Measurements from ENCODE around the gene DPP6. TPM values are rescaled to one million over a fixed set of nuclear protein-coding genes. Genes with fewer than 3 reads are reported as not detected.

Gene DPP6
- total RNA-seq, 1 donor from 2014 or later: 0.48 TPM

DNA sequence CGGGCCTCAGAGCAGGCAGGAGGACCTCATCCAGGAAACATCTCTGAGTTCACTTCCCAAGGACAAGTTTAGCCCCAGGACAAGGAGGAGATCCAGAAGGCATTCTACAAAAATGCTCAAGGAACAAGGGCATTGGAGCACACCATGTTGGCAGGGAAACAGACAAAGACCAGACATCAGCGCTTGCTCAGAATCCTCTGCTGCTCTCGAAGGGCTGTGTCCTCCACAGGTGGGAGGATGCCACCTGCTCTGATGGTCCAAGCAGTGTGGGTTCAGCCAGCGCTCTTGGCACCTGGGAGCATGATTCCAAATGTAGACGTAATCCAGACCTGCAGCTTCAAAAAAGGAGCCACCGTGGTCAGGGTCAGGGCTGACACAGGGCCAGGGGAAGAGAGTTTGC lies 160.7 kb downstream of the DPP6 start:
- no peak overlapping the region for H3K27ac Mint-ChIP-seq (ENCODE audit: unreplicated experiment)
- no peak overlapping the region for H3K4me3 Mint-ChIP-seq (ENCODE audit: unreplicated experiment)
- no peak overlapping the region for H3K4me2 ChIP-seq (ENCODE audit: low read length)
- H3K36me3 Mint-ChIP-seq (ENCODE audit: low read depth, unreplicated experiment): no peaks in the 10 kb centered on the region
- H3K9me3 Mint-ChIP-seq (ENCODE audit: unreplicated experiment): peaks cover 12% of the 10 kb centered on the region
- H2AFZ ChIP-seq (ENCODE audit: low read depth, low read length): no peak overlapping the region
- H3K9me3 ChIP-seq (ENCODE audit: insufficient read depth, low read depth, low read length): peaks cover 2% of the 10 kb centered on the region
- no peaks in the 10 kb centered on the region for H3K27me3 ChIP-seq (ENCODE audit: insufficient read depth, low read length)
- H4K20me1 ChIP-seq (ENCODE audit: insufficient read depth, low read length): no peaks in the 10 kb centered on the region
- no peaks in the 10 kb centered on the region for H3K4me1 Mint-ChIP-seq (ENCODE audit: low read depth, unreplicated experiment)
- H3K4me1 ChIP-seq (ENCODE audit: insufficient read depth, low read length): no peaks in the 10 kb centered on the region
- peaks cover 11% of the 10 kb centered on the region for H3K27me3 Mint-ChIP-seq (ENCODE audit: low read depth, unreplicated experiment)
- H3K4me3 ChIP-seq (ENCODE audit: insufficient read depth, low read depth, low read length): no peak overlapping the region
- no peaks in the 10 kb centered on the region for H3K79me2 ChIP-seq (ENCODE audit: insufficient read depth, low read length)
- TF ChIP-seq, protein P1, sequence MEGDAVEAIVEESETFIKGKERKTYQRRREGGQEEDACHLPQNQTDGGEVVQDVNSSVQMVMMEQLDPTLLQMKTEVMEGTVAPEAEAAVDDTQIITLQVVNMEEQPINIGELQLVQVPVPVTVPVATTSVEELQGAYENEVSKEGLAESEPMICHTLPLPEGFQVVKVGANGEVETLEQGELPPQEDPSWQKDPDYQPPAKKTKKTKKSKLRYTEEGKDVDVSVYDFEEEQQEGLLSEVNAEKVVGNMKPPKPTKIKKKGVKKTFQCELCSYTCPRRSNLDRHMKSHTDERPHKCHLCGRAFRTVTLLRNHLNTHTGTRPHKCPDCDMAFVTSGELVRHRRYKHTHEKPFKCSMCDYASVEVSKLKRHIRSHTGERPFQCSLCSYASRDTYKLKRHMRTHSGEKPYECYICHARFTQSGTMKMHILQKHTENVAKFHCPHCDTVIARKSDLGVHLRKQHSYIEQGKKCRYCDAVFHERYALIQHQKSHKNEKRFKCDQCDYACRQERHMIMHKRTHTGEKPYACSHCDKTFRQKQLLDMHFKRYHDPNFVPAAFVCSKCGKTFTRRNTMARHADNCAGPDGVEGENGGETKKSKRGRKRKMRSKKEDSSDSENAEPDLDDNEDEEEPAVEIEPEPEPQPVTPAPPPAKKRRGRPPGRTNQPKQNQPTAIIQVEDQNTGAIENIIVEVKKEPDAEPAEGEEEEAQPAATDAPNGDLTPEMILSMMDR (IDR thresholded peaks at IDR 0.05; ENCODE audit: insufficient read depth, low read depth, low read length): no peak
- no peak for TF ChIP-seq EZH2 (IDR thresholded peaks at IDR 0.05; ENCODE audit: insufficient read depth, low read length)
- H3K9ac ChIP-seq (ENCODE audit: low read length): no peak overlapping the region
- FAIRE-seq: no peak
- no peak overlapping the region for H3K27ac ChIP-seq (ENCODE audit: low read depth, low read length)
- DNase-seq (ENCODE audit: low read depth): no peak
- H3K36me3 ChIP-seq (ENCODE audit: insufficient read depth, low read length): no peaks in the 10 kb centered on the region

DNA sequence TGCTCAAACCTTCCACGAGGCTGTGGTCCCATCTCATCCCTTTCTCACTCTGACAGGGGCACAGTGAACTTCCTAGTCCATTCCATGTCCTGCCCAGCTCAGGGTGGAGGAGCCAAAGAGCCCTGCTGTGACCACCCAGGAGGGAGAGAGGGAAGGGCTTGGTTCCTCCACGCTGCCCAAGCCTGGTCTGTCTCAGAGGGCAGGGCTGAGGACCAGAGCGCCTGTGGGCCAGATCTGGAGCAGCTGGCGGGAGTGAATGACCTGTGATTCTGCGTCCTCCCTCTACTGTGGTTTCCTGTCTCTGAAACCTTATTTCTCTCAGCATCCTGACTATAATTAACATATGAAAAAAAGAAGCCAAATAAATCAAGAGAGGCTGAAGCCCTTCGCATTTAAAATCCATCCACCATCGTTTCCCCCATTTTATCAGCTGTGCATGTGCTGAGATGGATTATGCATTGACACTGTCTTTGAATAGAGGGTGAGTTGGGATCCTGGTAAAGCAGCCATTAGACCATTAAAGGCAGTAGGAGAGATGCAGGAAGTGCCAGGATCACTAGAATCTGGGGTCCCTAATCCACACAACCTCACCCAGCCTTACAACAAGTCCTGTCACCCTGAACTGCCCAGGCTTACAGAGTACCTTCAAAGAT lies 165.6 kb downstream of the DPP6 start:
- Mint-ChIP-seq H3K27ac (ENCODE audit: unreplicated experiment) (no peak overlapping the region), H3K36me3 (ENCODE audit: low read depth, unreplicated experiment) (no peaks in the 10 kb centered on the region), H3K9me3 (ENCODE audit: unreplicated experiment) (no peaks in the 10 kb centered on the region), H3K27me3 (ENCODE audit: low read depth, unreplicated experiment) (peaks cover 7% of the 10 kb centered on the region), H3K4me3 (ENCODE audit: unreplicated experiment) (no peak overlapping the region), H3K4me1 (ENCODE audit: low read depth, unreplicated experiment) (no peaks in the 10 kb centered on the region)
- Histone ChIP-seq H3K9ac (ENCODE audit: low read length) (no peak overlapping the region), H3K4me1 (ENCODE audit: insufficient read depth, low read length) (no peaks in the 10 kb centered on the region), H4K20me1 (ENCODE audit: insufficient read depth, low read length) (no peaks in the 10 kb centered on the region), H3K4me3 (ENCODE audit: insufficient read depth, low read depth, low read length) (no peak overlapping the region), H2AFZ (ENCODE audit: low read depth, low read length) (no peak overlapping the region), H3K27ac (ENCODE audit: low read depth, low read length) (no peak overlapping the region), H3K4me2 (ENCODE audit: low read length) (no peak overlapping the region), H3K36me3 (ENCODE audit: insufficient read depth, low read length) (no peaks in the 10 kb centered on the region), H3K79me2 (ENCODE audit: insufficient read depth, low read length) (no peaks in the 10 kb centered on the region), H3K27me3 (ENCODE audit: insufficient read depth, low read length) (no peaks in the 10 kb centered on the region), H3K9me3 (ENCODE audit: insufficient read depth, low read depth, low read length) (peaks cover 5% of the 10 kb centered on the region)
- TF ChIP-seq, protein P1 (IDR thresholded peaks at IDR 0.05; ENCODE audit: insufficient read depth, low read depth, low read length): no peak
- TF ChIP-seq EZH2 (IDR thresholded peaks at IDR 0.05; ENCODE audit: insufficient read depth, low read length): no peak
- DNase-seq (ENCODE audit: low read depth) (no peak), FAIRE-seq (no peak)

DNA sequence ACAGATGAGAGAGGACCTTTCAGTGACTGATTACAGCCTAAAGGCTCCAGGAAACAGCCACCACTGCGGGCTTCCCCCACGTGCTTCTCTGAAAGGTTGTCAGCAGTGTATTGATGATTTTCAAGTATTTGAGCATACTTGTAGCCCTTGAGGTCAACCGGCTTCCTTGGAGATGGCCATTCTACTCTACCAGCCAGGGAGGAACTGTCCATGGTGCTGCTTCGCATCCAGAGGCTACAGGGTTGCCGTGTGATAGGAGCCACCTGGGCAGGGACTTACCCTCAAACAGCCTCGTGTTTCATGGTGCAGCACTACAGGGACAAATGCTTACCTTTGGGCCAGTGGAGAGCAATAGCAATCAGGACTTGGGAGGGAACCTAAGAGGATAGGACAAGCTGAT lies 179.5 kb downstream of the DPP6 start:
- FAIRE-seq: no peak

More for the DNA sequence above, 179.5 kb downstream of the DPP6 start:
- H4K20me1 ChIP-seq (ENCODE audit: insufficient read depth, low read length): no peaks in the 10 kb centered on the region
- H3K9me3 ChIP-seq (ENCODE audit: insufficient read depth, low read depth, low read length): peaks cover 13% of the 10 kb centered on the region
- no peak overlapping the region for H3K9ac ChIP-seq (ENCODE audit: low read length)
- no peaks in the 10 kb centered on the region for H3K79me2 ChIP-seq (ENCODE audit: insufficient read depth, low read length)
- no peaks in the 10 kb centered on the region for H3K36me3 ChIP-seq (ENCODE audit: insufficient read depth, low read length)
- no peak overlapping the region for H3K27ac ChIP-seq (ENCODE audit: low read depth, low read length)
- no peaks in the 10 kb centered on the region for H3K27me3 ChIP-seq (ENCODE audit: insufficient read depth, low read length)
- DNase-seq (ENCODE audit: low read depth): no peak
- Mint-ChIP-seq H3K36me3 (ENCODE audit: low read depth, unreplicated experiment) (no peaks in the 10 kb centered on the region), H3K9me3 (ENCODE audit: unreplicated experiment) (peaks cover 2% of the 10 kb centered on the region), H3K4me1 (ENCODE audit: low read depth, unreplicated experiment) (no peaks in the 10 kb centered on the region), H3K4me3 (ENCODE audit: unreplicated experiment) (no peak overlapping the region), H3K27me3 (ENCODE audit: low read depth, unreplicated experiment) (peaks cover 23% of the 10 kb centered on the region), H3K27ac (ENCODE audit: unreplicated experiment) (peak overlapping the region; percentile 45)
- no peak overlapping the region for H3K4me2 ChIP-seq (ENCODE audit: low read length)
- H3K4me1 ChIP-seq (ENCODE audit: insufficient read depth, low read length): no peaks in the 10 kb centered on the region
- TF ChIP-seq EZH2 (IDR thresholded peaks at IDR 0.05; ENCODE audit: insufficient read depth, low read length): no peak
- TF ChIP-seq, protein P1 (IDR thresholded peaks at IDR 0.05; ENCODE audit: insufficient read depth, low read depth, low read length): no peak
- H3K4me3 ChIP-seq (ENCODE audit: insufficient read depth, low read depth, low read length): no peak overlapping the region
- H2AFZ ChIP-seq (ENCODE audit: low read depth, low read length): no peak overlapping the region
